Bone marrow (tissue), 2 donors: Measurements from ENCODE around the gene LRFN2.

ENCODE experiments used
- DNase-seq, 2 donors: peaks; one replicate each; lab custom pipeline; 2025; lab: John Stamatoyannopoulos, UW

Gene LRFN2

GRCh38 chr6:40377173-40377806 lies 209.9 kb downstream of the LRFN2 start:
- no peak for DNase-seq

- no peak for DNase-seq
These were observed 211.0 kb downstream of the LRFN2 start for GRCh38 chr6:40376113-40376650.

GRCh38 chr6:40373267-40373666 lies 213.9 kb downstream of the LRFN2 start:
- no peak for DNase-seq

- DNase-seq: no peak
These were observed 215.5 kb downstream of the LRFN2 start for GRCh38 chr6:40371621-40372020.

- no peak for DNase-seq
These were observed 216.1 kb downstream of the LRFN2 start for GRCh38 chr6:40371095-40371494.

GRCh38 chr6:40369891-40370290 lies 217.3 kb downstream of the LRFN2 start:
- no peak for DNase-seq

GRCh38 chr6:40369042-40369441 lies 218.1 kb downstream of the LRFN2 start:
- no peak for DNase-seq

- DNase-seq: no peak
These were observed 224.3 kb downstream of the LRFN2 start for GRCh38 chr6:40362859-40363258.

GRCh38 chr6:40359808-40360207 lies 227.4 kb downstream of the LRFN2 start:
- no peak for DNase-seq

GRCh38 chr6:40358473-40359460 lies 228.4 kb downstream of the LRFN2 start:
- DNase-seq: no peak

- no peak for DNase-seq
These were observed 230.8 kb downstream of the LRFN2 start for GRCh38 chr6:40356242-40356910.

- no peak for DNase-seq
These were observed 231.6 kb downstream of the LRFN2 start for GRCh38 chr6:40355532-40355931.

- no peak for DNase-seq
These were observed 232.1 kb downstream of the LRFN2 start for GRCh38 chr6:40355066-40355465.

- no peak for DNase-seq
These were observed 233.2 kb downstream of the LRFN2 start for GRCh38 chr6:40353967-40354452.

- DNase-seq: no peak
These were observed 233.8 kb downstream of the LRFN2 start for GRCh38 chr6:40353197-40353966.

- no peak for DNase-seq
These were observed 234.5 kb downstream of the LRFN2 start for GRCh38 chr6:40352527-40353170.

GRCh38 chr6:40352006-40352405 lies 235.2 kb downstream of the LRFN2 start:
- DNase-seq: no peak

GRCh38 chr6:40350747-40351217 lies 236.4 kb downstream of the LRFN2 start:
- DNase-seq: no peak

GRCh38 chr6:40349901-40350746 lies 237.0 kb downstream of the LRFN2 start:
- no peak for DNase-seq
